WTC11 (cell line): ENCODE results near the gene CSNK1G1. TPM values are rescaled to one million over a fixed set of nuclear protein-coding genes. Genes with fewer than 3 reads are reported as not detected.
A peak's percentile ranks its signal among the peaks of the same experiment; 100 is the strongest.

ENCODE experiments used
- EMX1 ChIP-seq: fragments of 250-450 bp; sonication (Bioruptor Pico); IDR thresholded peaks from 2 replicates; pipeline ENCODE4 v1.8.0; 2021; ENCODE audit warnings: mild to moderate bottlenecking
- ETV6 ChIP-seq: sonication (generic); formaldehyde crosslinking; IDR thresholded peaks from 2 replicates; pipeline ENCODE4 v1.8.1; 2022; ENCODE audit warnings: mild to moderate bottlenecking, missing genetic modification reagents
- FOXJ3 ChIP-seq: sonication (generic); formaldehyde crosslinking; IDR thresholded peaks from 2 replicates; pipeline ENCODE4 v1.9.0; 2021; ENCODE audit warnings: missing genetic modification reagents, mild to moderate bottlenecking, borderline replicate concordance
- FOXK1 ChIP-seq: sonication (generic); formaldehyde crosslinking; IDR thresholded peaks from 2 replicates; pipeline ENCODE4 v1.8.0; 2022; ENCODE audit warnings: mild to moderate bottlenecking, moderate library complexity, missing genetic modification reagents
- GTF2I ChIP-seq: fragments of 250-450 bp; sonication (Bioruptor Pico); conservative IDR thresholded peaks from 2 replicates; pipeline ENCODE4 v1.4.0; 2021; ENCODE audit warnings: mild to moderate bottlenecking
- IRF2 ChIP-seq: sonication (generic); formaldehyde crosslinking; IDR thresholded peaks from 2 replicates; pipeline ENCODE4 v1.8.0; 2022; ENCODE audit warnings: low read depth, missing genetic modification reagents, borderline replicate concordance
- JUN ChIP-seq: sonication (generic); formaldehyde crosslinking; IDR thresholded peaks from 2 replicates; pipeline ENCODE4 v1.8.0; 2023; ENCODE audit warnings: mild to moderate bottlenecking, missing genetic modification reagents
- MXD4 ChIP-seq: fragments of 250-450 bp; sonication (Bioruptor Pico); IDR thresholded peaks from 2 replicates; pipeline ENCODE4 v1.8.0; 2021; ENCODE audit warnings: mild to moderate bottlenecking, moderate library complexity, borderline replicate concordance
- SMAD4 ChIP-seq: sonication (generic); formaldehyde crosslinking; IDR thresholded peaks from 2 replicates; pipeline ENCODE4 v1.8.0; 2022; ENCODE audit warnings: mild to moderate bottlenecking, missing genetic modification reagents
- SOX15 ChIP-seq: fragments of 250-450 bp; sonication (Bioruptor Pico); IDR thresholded peaks from 2 replicates; pipeline ENCODE4 v1.9.0; 2021; ENCODE audit warnings: mild to moderate bottlenecking
- SP1 ChIP-seq: sonication (generic); formaldehyde crosslinking; conservative IDR thresholded peaks from 2 replicates; pipeline ENCODE4 v1.8.1; 2022; ENCODE audit warnings: missing genetic modification reagents
- TP53 ChIP-seq: sonication (generic); formaldehyde crosslinking; IDR thresholded peaks from 2 replicates; pipeline ENCODE4 v1.8.1; 2023; ENCODE audit warnings: mild to moderate bottlenecking, missing genetic modification reagents
- ZNF138 ChIP-seq: sonication (generic); formaldehyde crosslinking; conservative IDR thresholded peaks from 2 replicates; pipeline ENCODE4 v1.8.1; 2022; ENCODE audit warnings: mild to moderate bottlenecking, moderate library complexity, missing genetic modification reagents
- ZNF317 ChIP-seq: sonication (generic); formaldehyde crosslinking; IDR thresholded peaks from 2 replicates; pipeline ENCODE4 v1.8.1; 2023; ENCODE audit warnings: low read depth, mild to moderate bottlenecking, moderate library complexity, missing genetic modification reagents, borderline replicate concordance
- ZNF671 ChIP-seq: fragments of 250-450 bp; sonication (Bioruptor Pico); IDR thresholded peaks from 2 replicates; pipeline ENCODE4 v1.8.0; 2021; ENCODE audit warnings: mild to moderate bottlenecking
- total RNA-seq: library from RNA; stranded (reverse); gene quantifications from 3 replicates; pipeline ENCODE4 v1.2.3, GENCODE V29; 2021
- TF ChIP-seq, protein P1 (sequence below): fragments of 250-450 bp; sonication (Bioruptor Pico); IDR thresholded peaks from 2 replicates; pipeline ENCODE4 v1.9.0; 2021; ENCODE audit warnings: mild to moderate bottlenecking, borderline replicate concordance
- TF ChIP-seq, protein P2 (sequence below): sonication (generic); formaldehyde crosslinking; IDR thresholded peaks from 2 replicates; pipeline ENCODE4 v1.8.1; 2022; ENCODE audit warnings: low read depth, mild to moderate bottlenecking, moderate library complexity, missing genetic modification reagents, borderline replicate concordance
- TF ChIP-seq, protein P3 (sequence below): sonication (generic); formaldehyde crosslinking; IDR thresholded peaks from 2 replicates; pipeline ENCODE4 v1.8.0; 2023; ENCODE audit warnings: missing genetic modification reagents, mild to moderate bottlenecking, borderline replicate concordance
- TF ChIP-seq, protein P4 (sequence below): sonication (generic); formaldehyde crosslinking; IDR thresholded peaks from 2 replicates; pipeline ENCODE4 v1.8.0; 2023; ENCODE audit warnings: missing genetic modification reagents
- TF ChIP-seq, protein P5 (sequence below): sonication (generic); formaldehyde crosslinking; IDR thresholded peaks from 2 replicates; pipeline ENCODE4 v1.8.1; 2022; ENCODE audit warnings: missing genetic modification reagents, borderline replicate concordance
- TF ChIP-seq, protein P6 (sequence below): fragments of 250-450 bp; sonication (Bioruptor Pico); IDR thresholded peaks from 2 replicates; pipeline ENCODE4 v1.9.0; 2021; ENCODE audit warnings: mild to moderate bottlenecking
- TF ChIP-seq, protein P7 (sequence below): sonication (generic); formaldehyde crosslinking; IDR thresholded peaks from 2 replicates; pipeline ENCODE4 v1.8.0; 2022; ENCODE audit warnings: mild to moderate bottlenecking, missing genetic modification reagents
- TF ChIP-seq, protein P8 (sequence below): sonication (generic); formaldehyde crosslinking; IDR thresholded peaks from 2 replicates; pipeline ENCODE4 v1.8.1; 2023; ENCODE audit warnings: mild to moderate bottlenecking, missing genetic modification reagents

CSNK1G1 gene
- total RNA-seq, 1 experiment from 2014 or later, result 19.3 TPM

DNA sequence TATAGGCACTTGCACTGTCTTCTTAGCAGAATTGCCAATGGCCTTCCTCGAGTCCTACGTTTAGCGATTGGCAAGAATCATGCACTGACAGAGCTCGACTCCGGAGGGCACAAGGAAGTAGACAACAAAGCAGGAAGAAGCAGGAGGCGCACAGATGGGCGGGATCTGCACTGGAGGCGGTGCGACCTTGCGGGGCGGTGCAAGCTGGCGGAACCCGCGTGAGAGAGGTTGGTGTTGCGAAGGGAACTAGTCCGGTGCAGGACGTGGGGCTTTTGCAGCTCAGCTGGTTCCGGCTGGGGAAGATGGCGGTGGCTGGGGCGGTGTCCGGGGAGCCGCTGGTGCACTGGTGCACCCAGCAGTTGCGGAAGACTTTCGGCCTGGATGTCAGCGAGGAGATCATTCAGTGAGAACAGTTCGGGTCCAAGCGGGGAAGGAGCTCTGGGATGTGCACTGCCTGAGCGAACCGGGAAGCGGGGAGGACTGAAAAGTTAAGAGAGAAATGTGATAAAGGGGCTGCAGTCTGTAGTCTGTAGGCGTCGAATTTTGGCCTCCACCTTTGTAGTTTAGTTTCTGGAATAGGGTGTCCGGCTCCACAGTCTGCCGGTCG, 31.7 kb upstream of the CSNK1G1 start, which contains the start of gene TRIP4 (continued):
- TF ChIP-seq IRF2 (CRISPR knock-in tag) (no peak), ZNF317 (no peak), MXD4 (no peak), ZNF671 (CRISPR knock-in tag) (peak; percentile 64; the same call in 1 of the 2 replicates), SMAD4 (CRISPR knock-in tag) (no peak), ZNF138 (CRISPR knock-in tag) (no peak), SP1 (CRISPR knock-in tag) (peak; percentile 99), GTF2I (CRISPR knock-in tag) (no peak), FOXK1 (CRISPR knock-in tag) (peak; percentile 98), TP53 (peak; percentile 36; the same call in 1 of the 2 replicates), FOXJ3 (CRISPR knock-in tag) (no peak), ETV6 (peak; percentile 96), JUN (CRISPR knock-in tag) (peak; percentile 69; the same call in 1 of the 2 replicates), SOX15 (CRISPR knock-in tag) (no peak), EMX1 (CRISPR knock-in tag) (no peak)
- TF ChIP-seq, protein P1, sequence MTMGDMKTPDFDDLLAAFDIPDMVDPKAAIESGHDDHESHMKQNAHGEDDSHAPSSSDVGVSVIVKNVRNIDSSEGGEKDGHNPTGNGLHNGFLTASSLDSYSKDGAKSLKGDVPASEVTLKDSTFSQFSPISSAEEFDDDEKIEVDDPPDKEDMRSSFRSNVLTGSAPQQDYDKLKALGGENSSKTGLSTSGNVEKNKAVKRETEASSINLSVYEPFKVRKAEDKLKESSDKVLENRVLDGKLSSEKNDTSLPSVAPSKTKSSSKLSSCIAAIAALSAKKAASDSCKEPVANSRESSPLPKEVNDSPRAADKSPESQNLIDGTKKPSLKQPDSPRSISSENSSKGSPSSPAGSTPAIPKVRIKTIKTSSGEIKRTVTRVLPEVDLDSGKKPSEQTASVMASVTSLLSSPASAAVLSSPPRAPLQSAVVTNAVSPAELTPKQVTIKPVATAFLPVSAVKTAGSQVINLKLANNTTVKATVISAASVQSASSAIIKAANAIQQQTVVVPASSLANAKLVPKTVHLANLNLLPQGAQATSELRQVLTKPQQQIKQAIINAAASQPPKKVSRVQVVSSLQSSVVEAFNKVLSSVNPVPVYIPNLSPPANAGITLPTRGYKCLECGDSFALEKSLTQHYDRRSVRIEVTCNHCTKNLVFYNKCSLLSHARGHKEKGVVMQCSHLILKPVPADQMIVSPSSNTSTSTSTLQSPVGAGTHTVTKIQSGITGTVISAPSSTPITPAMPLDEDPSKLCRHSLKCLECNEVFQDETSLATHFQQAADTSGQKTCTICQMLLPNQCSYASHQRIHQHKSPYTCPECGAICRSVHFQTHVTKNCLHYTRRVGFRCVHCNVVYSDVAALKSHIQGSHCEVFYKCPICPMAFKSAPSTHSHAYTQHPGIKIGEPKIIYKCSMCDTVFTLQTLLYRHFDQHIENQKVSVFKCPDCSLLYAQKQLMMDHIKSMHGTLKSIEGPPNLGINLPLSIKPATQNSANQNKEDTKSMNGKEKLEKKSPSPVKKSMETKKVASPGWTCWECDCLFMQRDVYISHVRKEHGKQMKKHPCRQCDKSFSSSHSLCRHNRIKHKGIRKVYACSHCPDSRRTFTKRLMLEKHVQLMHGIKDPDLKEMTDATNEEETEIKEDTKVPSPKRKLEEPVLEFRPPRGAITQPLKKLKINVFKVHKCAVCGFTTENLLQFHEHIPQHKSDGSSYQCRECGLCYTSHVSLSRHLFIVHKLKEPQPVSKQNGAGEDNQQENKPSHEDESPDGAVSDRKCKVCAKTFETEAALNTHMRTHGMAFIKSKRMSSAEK, result no peak
- TF ChIP-seq, protein P2, sequence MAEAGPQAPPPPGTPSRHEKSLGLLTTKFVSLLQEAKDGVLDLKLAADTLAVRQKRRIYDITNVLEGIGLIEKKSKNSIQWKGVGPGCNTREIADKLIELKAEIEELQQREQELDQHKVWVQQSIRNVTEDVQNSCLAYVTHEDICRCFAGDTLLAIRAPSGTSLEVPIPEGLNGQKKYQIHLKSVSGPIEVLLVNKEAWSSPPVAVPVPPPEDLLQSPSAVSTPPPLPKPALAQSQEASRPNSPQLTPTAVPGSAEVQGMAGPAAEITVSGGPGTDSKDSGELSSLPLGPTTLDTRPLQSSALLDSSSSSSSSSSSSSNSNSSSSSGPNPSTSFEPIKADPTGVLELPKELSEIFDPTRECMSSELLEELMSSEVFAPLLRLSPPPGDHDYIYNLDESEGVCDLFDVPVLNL, result no peak
- TF ChIP-seq, protein P3, sequence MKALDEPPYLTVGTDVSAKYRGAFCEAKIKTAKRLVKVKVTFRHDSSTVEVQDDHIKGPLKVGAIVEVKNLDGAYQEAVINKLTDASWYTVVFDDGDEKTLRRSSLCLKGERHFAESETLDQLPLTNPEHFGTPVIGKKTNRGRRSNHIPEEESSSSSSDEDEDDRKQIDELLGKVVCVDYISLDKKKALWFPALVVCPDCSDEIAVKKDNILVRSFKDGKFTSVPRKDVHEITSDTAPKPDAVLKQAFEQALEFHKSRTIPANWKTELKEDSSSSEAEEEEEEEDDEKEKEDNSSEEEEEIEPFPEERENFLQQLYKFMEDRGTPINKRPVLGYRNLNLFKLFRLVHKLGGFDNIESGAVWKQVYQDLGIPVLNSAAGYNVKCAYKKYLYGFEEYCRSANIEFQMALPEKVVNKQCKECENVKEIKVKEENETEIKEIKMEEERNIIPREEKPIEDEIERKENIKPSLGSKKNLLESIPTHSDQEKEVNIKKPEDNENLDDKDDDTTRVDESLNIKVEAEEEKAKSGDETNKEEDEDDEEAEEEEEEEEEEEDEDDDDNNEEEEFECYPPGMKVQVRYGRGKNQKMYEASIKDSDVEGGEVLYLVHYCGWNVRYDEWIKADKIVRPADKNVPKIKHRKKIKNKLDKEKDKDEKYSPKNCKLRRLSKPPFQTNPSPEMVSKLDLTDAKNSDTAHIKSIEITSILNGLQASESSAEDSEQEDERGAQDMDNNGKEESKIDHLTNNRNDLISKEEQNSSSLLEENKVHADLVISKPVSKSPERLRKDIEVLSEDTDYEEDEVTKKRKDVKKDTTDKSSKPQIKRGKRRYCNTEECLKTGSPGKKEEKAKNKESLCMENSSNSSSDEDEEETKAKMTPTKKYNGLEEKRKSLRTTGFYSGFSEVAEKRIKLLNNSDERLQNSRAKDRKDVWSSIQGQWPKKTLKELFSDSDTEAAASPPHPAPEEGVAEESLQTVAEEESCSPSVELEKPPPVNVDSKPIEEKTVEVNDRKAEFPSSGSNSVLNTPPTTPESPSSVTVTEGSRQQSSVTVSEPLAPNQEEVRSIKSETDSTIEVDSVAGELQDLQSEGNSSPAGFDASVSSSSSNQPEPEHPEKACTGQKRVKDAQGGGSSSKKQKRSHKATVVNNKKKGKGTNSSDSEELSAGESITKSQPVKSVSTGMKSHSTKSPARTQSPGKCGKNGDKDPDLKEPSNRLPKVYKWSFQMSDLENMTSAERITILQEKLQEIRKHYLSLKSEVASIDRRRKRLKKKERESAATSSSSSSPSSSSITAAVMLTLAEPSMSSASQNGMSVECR (CRISPR knock-in tag), result peak; percentile 94
- TF ChIP-seq, protein P4, sequence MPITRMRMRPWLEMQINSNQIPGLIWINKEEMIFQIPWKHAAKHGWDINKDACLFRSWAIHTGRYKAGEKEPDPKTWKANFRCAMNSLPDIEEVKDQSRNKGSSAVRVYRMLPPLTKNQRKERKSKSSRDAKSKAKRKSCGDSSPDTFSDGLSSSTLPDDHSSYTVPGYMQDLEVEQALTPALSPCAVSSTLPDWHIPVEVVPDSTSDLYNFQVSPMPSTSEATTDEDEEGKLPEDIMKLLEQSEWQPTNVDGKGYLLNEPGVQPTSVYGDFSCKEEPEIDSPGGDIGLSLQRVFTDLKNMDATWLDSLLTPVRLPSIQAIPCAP (CRISPR knock-in tag), result no peak
- TF ChIP-seq, protein P5, sequence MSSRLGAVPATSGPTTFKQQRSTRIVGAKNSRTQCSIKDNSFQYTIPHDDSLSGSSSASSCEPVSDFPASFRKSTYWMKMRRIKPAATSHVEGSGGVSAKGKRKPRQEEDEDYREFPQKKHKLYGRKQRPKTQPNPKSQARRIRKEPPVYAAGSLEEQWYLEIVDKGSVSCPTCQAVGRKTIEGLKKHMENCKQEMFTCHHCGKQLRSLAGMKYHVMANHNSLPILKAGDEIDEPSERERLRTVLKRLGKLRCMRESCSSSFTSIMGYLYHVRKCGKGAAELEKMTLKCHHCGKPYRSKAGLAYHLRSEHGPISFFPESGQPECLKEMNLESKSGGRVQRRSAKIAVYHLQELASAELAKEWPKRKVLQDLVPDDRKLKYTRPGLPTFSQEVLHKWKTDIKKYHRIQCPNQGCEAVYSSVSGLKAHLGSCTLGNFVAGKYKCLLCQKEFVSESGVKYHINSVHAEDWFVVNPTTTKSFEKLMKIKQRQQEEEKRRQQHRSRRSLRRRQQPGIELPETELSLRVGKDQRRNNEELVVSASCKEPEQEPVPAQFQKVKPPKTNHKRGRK, result no peak
- TF ChIP-seq, protein P6, sequence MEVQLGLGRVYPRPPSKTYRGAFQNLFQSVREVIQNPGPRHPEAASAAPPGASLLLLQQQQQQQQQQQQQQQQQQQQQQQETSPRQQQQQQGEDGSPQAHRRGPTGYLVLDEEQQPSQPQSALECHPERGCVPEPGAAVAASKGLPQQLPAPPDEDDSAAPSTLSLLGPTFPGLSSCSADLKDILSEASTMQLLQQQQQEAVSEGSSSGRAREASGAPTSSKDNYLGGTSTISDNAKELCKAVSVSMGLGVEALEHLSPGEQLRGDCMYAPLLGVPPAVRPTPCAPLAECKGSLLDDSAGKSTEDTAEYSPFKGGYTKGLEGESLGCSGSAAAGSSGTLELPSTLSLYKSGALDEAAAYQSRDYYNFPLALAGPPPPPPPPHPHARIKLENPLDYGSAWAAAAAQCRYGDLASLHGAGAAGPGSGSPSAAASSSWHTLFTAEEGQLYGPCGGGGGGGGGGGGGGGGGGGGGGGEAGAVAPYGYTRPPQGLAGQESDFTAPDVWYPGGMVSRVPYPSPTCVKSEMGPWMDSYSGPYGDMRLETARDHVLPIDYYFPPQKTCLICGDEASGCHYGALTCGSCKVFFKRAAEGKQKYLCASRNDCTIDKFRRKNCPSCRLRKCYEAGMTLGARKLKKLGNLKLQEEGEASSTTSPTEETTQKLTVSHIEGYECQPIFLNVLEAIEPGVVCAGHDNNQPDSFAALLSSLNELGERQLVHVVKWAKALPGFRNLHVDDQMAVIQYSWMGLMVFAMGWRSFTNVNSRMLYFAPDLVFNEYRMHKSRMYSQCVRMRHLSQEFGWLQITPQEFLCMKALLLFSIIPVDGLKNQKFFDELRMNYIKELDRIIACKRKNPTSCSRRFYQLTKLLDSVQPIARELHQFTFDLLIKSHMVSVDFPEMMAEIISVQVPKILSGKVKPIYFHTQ (CRISPR knock-in tag), result no peak
- TF ChIP-seq, protein P7, sequence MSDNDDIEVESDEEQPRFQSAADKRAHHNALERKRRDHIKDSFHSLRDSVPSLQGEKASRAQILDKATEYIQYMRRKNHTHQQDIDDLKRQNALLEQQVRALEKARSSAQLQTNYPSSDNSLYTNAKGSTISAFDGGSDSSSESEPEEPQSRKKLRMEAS (CRISPR knock-in tag), result peak; percentile 92
- TF ChIP-seq, protein P8, sequence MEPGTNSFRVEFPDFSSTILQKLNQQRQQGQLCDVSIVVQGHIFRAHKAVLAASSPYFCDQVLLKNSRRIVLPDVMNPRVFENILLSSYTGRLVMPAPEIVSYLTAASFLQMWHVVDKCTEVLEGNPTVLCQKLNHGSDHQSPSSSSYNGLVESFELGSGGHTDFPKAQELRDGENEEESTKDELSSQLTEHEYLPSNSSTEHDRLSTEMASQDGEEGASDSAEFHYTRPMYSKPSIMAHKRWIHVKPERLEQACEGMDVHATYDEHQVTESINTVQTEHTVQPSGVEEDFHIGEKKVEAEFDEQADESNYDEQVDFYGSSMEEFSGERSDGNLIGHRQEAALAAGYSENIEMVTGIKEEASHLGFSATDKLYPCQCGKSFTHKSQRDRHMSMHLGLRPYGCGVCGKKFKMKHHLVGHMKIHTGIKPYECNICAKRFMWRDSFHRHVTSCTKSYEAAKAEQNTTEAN (CRISPR knock-in tag), result peak; percentile 62; the same call in 1 of the 2 replicates
